Measurements from ENCODE around the gene DMBX1. TPM values are rescaled to one million over a fixed set of nuclear protein-coding genes. Genes with fewer than 3 reads are reported as not detected.

DMBX1 gene
- total RNA-seq, 2 donors from 2014 or later = not detected

GRCh38 chr1:46480959-46481646 is 8.5 kb upstream of the DMBX1 start:
- DNase-seq (ENCODE audit: low spot score) = no peak
- H3K27ac ChIP-seq = no peak overlapping the region
- peaks cover 0 to 11% of the 10 kb centered on the region in 2 donors for H3K27me3 ChIP-seq
- no peaks in the 10 kb centered on the region for H3K36me3 ChIP-seq
- no peaks in the 10 kb centered on the region for H3K9me3 ChIP-seq
- H3K4me1 ChIP-seq = no peaks in the 10 kb centered on the region
- no peak overlapping the region for H3K4me3 ChIP-seq
- TF ChIP-seq CTCF (IDR thresholded peaks at IDR 0.05) = no peak

- no peak for TF ChIP-seq CTCF (IDR thresholded peaks at IDR 0.05)
- no peaks in the 10 kb centered on the region for H3K36me3 ChIP-seq
- peaks cover 0 to 11% of the 10 kb centered on the region in 2 donors for H3K27me3 ChIP-seq
- no peak overlapping the region for H3K4me3 ChIP-seq
- H3K27ac ChIP-seq = no peak overlapping the region
- H3K4me1 ChIP-seq = no peaks in the 10 kb centered on the region
- H3K9me3 ChIP-seq = no peaks in the 10 kb centered on the region
- no peak for DNase-seq (ENCODE audit: low spot score)
Measured at GRCh38 chr1:46481961-46482360, 7.7 kb upstream of the DMBX1 start.

- Histone ChIP-seq H3K4me3 (no peak overlapping the region), H3K27me3 (peaks cover 4 to 25% of the 10 kb centered on the region in 2 donors)
Measured at GRCh38 chr1:46483589-46483988, 6.0 kb upstream of the DMBX1 start.

GRCh38 chr1:46484783-46485490 is 4.7 kb upstream of the DMBX1 start:
- DNase-seq (ENCODE audit: low spot score) = no peak
- TF ChIP-seq CTCF (IDR thresholded peaks at IDR 0.05) = no peak
- Histone ChIP-seq H3K36me3 (no peaks in the 10 kb centered on the region), H3K9me3 (no peaks in the 10 kb centered on the region), H3K4me3 (no peak overlapping the region), H3K4me1 (peaks cover 0 to 11% of the 10 kb centered on the region in 2 donors), H3K27ac (no peak overlapping the region), H3K27me3 (peaks cover 17 to 39% of the 10 kb centered on the region in 2 donors)

More at GRCh38 chr1:46483589-46483988, 6.0 kb upstream of the DMBX1 start:
- Histone ChIP-seq H3K9me3 (no peaks in the 10 kb centered on the region), H3K27ac (no peak overlapping the region), H3K4me1 (no peaks in the 10 kb centered on the region), H3K36me3 (no peaks in the 10 kb centered on the region)
- no peak for DNase-seq (ENCODE audit: low spot score)
- no peak for TF ChIP-seq CTCF (IDR thresholded peaks at IDR 0.05)

GRCh38 chr1:46485564-46486431 is 3.8 kb upstream of the DMBX1 start:
- DNase-seq (ENCODE audit: low spot score) = no peak
- Histone ChIP-seq H3K4me1 (peaks cover 0 to 19% of the 10 kb centered on the region in 2 donors), H3K9me3 (no peaks in the 10 kb centered on the region), H3K27ac (no peak overlapping the region), H3K4me3 (no peak overlapping the region), H3K27me3 (peaks cover 26 to 47% of the 10 kb centered on the region in 2 donors), H3K36me3 (no peaks in the 10 kb centered on the region)
- TF ChIP-seq CTCF (IDR thresholded peaks at IDR 0.05) = no peak

Measured in right atrium auricular region (tissue), 2 donors.